Gastroesophageal sphincter (tissue), 4 donors: ENCODE results near the gene OTOP3. TPM values are rescaled to one million over a fixed set of nuclear protein-coding genes. Genes with fewer than 3 reads are reported as not detected.

ENCODE experiments used
- total RNA-seq, 4 donors: library from RNA; depleted of rRNA; stranded (reverse); fragments of >200 nt; gene quantifications; one replicate each; pipeline ENCODE4 v1.1.0, GENCODE V29; 2016

Gene OTOP3
- total RNA-seq, 4 donors from 2014 or later = 0.31 to 0.82 TPM; not detected in 2

Other genes starting within 250 kb of the OTOP3 start
- gene CD300LF, start 223.0 kb upstream of the OTOP3 start, total RNA-seq = under 1 TPM in 1 of 4 donors, not detected in 3; 0.27 TPM
- 1 to 10 TPM; 1.2 to 5.1 (median 2.0) TPM for gene RAB37, start 198.6 kb upstream of the OTOP3 start, total RNA-seq
- gene NHERF1, start 187.3 kb upstream of the OTOP3 start, total RNA-seq = 10 to 100 TPM; 10.3 to 25.7 (median 19.9) TPM
- 10 to 100 TPM; 21.7 to 34.7 (median 26.3) TPM for gene NAT9, start 159.6 kb upstream of the OTOP3 start, total RNA-seq
- gene GRIN2C, start 76.0 kb upstream of the OTOP3 start, total RNA-seq = 1 to 10 TPM in 1 of 4 donors, under 1 TPM in 2, not detected in 1; 0.16 to 3.5 (median 0.42) TPM
- 1 to 10 TPM; 3.6 to 7.8 (median 4.6) TPM for gene FDXR, start 62.9 kb upstream of the OTOP3 start, total RNA-seq
- gene FADS6, start 42.3 kb upstream of the OTOP3 start, total RNA-seq = under 1 TPM in 1 of 4 donors, not detected in 3; 0.37 TPM
- not detected for gene USH1G, start 12.6 kb upstream of the OTOP3 start, total RNA-seq
- not detected for gene OTOP2, start 11.6 kb upstream of the OTOP3 start, total RNA-seq
- gene HID1, start 36.9 kb downstream of the OTOP3 start, total RNA-seq = 10 to 100 TPM in 2 of 4 donors, 1 to 10 TPM in 2; 4.6 to 21.9 (median 10.8) TPM
- 10 to 100 TPM; 11.8 to 35.3 (median 18.1) TPM for gene CDR2L, start 51.7 kb downstream of the OTOP3 start, total RNA-seq
- gene MRPL58, start 76.8 kb downstream of the OTOP3 start, total RNA-seq = 100 to 1,000 TPM in 1 of 4 donors, 10 to 100 TPM in 3; 36.6 to 112 (median 50.5) TPM
- 100 to 1,000 TPM; 213 to 337 (median 307) TPM for gene ATP5PD, start 111.1 kb downstream of the OTOP3 start, total RNA-seq
- gene KCTD2, start 111.3 kb downstream of the OTOP3 start, total RNA-seq = 10 to 100 TPM; 27.1 to 39.7 (median 28.8) TPM
- 1 to 10 TPM; 4.0 to 6.9 (median 5.2) TPM for gene SLC16A5, start 152.1 kb downstream of the OTOP3 start, total RNA-seq
- 1 to 10 TPM; 2.4 to 6.1 (median 3.9) TPM for gene ARMC7, start 174.1 kb downstream of the OTOP3 start, total RNA-seq
- 100 to 1,000 TPM in 2 of 4 donors, 10 to 100 TPM in 2; 74.5 to 121 (median 99.6) TPM for gene NT5C, start 195.8 kb downstream of the OTOP3 start, total RNA-seq
- gene JPT1, start 218.6 kb downstream of the OTOP3 start, total RNA-seq = 10 to 100 TPM in 3 of 4 donors, 1 to 10 TPM in 1; 9.3 to 48.5 (median 25.0) TPM
- gene SUMO2, start 247.1 kb downstream of the OTOP3 start, total RNA-seq = 10 to 100 TPM; 67.7 to 95.2 (median 69.9) TPM